AG09319 (cell line): ENCODE results near the gene KIF13A.
"Not testable (repeated sequence)": the region's sequence is repeated elsewhere in the genome, so short reads cannot be mapped to it uniquely, and the experiment has no call there.

ENCODE experiments used
- DNase-seq: peaks from one replicate; pipeline ENCODE4 v3.0.0-alpha.2; 2010; ENCODE audit warnings: low read depth; ENCODE audit errors: extremely low read depth
- CTCF ChIP-seq: IDR thresholded peaks from 2 replicates; pipeline ENCODE4 v1.5.1; 2011; ENCODE audit warnings: low read depth, mild to moderate bottlenecking, inconsistent platforms, low read length, moderate library complexity

KIF13A gene

GRCh38 chr6:17950095-17950494 is 37.3 kb downstream of the KIF13A start:
- no peak for TF ChIP-seq CTCF

GRCh38 chr6:17949168-17949567 is 38.3 kb downstream of the KIF13A start:
- no peak for TF ChIP-seq CTCF
- DNase-seq = no peak

More at GRCh38 chr6:17950095-17950494, 37.3 kb downstream of the KIF13A start:
- no peak for DNase-seq

- no peak for DNase-seq
- no peak for TF ChIP-seq CTCF
Observed at GRCh38 chr6:17948725-17949124, 38.7 kb downstream of the KIF13A start.

GRCh38 chr6:17947574-17947973 is 39.9 kb downstream of the KIF13A start:
- DNase-seq = not testable (repeated sequence)

GRCh38 chr6:17945575-17945974 is 41.9 kb downstream of the KIF13A start:
- no peak for TF ChIP-seq CTCF
- no peak for DNase-seq

GRCh38 chr6:17945111-17945510 is 42.3 kb downstream of the KIF13A start:
- no peak for TF ChIP-seq CTCF
- no peak for DNase-seq

GRCh38 chr6:17941318-17941717 is 46.1 kb downstream of the KIF13A start:
- no peak for DNase-seq
- no peak for TF ChIP-seq CTCF

- no peak for DNase-seq
- no peak for TF ChIP-seq CTCF
Observed at GRCh38 chr6:17940151-17940792, 47.2 kb downstream of the KIF13A start.
